Caki2 (cell line): ENCODE measurements around the gene STK11. TPM values are rescaled to one million over a fixed set of nuclear protein-coding genes. Genes with fewer than 3 reads are reported as not detected.
A peak's percentile ranks its signal among the peaks of the same experiment; 100 is the strongest.
"Not testable (repeated sequence)": the region's sequence is repeated elsewhere in the genome, so short reads cannot be mapped to it uniquely, and the experiment has no call there.

Source experiments
- DNase-seq: peaks from one replicate; pipeline ENCODE4 v3.0.0-alpha.2; 2015; ENCODE audit warnings: low read depth
- in situ Hi-C: cut with HindIII; loops from 2 replicates; pipeline ENCODE4 v1.10.0; 2016; ENCODE audit warnings: low sequenced_read_pairs, low pct_unique_long_range_greater_than_20kb, mixed read lengths
- total RNA-seq: library from RNA; depleted of rRNA; stranded (reverse); fragments of >200 nt; shearing (Covaris generic); gene quantifications from 2 replicates; pipeline ENCODE4 v1.2.3, GENCODE V29; 2014; ENCODE audit warnings: low replicate concordance

The STK11 gene
- total RNA-seq, 1 experiment from 2014 or later: 74.2 TPM

GRCh38 chr19:1189419-1189818 is 16.2 kb upstream of the STK11 start:
- in situ Hi-C loops: no loop called here
- peak; percentile 79 for DNase-seq

DNA sequence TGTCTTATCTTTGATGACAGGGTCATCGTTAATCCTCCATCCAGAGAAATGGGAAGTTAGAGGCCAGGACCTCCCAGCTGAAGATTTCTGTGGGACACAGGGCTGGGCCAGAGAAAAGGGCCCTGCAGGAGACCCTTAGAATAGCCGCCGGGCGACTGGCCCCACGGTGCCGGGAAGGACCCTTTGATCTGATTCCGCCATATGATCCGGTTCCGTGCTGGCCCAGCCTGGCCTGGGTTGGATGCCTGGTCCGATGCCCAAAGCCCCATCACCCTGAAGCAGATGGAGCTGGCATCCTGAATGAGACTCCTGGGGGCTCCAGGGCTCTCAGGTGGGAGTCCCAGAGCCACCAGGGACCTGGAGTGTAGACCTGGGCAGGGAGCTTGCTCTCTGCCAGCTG is 6.0 kb upstream of the STK11 start:
- no peak for DNase-seq
- in situ Hi-C loops: no loop called here

- DNase-seq, in situ Hi-C loops: not testable (repeated sequence)
These were observed 5.0 kb upstream of the STK11 start for GRCh38 chr19:1200614-1201013.

DNA sequence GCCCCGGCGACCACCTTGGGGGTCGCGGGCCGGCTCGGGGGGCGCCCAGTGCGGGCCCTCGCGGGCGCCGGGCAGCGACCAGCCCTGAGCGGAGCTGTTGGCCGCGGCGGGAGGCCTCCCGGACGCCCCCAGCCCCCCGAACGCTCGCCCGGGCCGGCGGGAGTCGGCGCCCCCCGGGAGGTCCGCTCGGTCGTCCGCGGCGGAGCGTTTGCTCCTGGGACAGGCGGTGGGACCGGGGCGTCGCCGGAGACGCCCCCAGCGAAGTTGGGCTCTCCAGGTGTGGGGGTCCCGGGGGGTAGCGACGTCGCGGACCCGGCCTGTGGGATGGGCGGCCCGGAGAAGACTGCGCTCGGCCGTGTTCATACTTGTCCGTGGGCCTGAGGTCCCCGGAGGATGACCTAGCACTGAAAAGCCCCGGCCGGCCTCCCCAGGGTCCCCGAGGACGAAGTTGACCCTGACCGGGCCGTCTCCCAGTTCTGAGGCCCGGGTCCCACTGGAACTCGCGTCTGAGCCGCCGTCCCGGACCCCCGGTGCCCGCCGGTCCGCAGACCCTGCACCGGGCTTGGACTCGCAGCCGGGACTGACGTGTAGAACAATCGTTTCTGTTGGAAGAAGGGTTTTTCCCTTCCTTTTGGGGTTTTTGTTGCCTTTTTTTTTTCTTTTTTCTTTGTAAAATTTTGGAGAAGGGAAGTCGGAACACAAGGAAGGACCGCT is 729 bp downstream of the STK11 start:
- in situ Hi-C loops: no loop called here
- DNase-seq: no peak

GRCh38 chr19:1206864-1207450 is 1.4 kb downstream of the STK11 start:
- in situ Hi-C loops: no loop called here
- DNase-seq: no peak

DNA sequence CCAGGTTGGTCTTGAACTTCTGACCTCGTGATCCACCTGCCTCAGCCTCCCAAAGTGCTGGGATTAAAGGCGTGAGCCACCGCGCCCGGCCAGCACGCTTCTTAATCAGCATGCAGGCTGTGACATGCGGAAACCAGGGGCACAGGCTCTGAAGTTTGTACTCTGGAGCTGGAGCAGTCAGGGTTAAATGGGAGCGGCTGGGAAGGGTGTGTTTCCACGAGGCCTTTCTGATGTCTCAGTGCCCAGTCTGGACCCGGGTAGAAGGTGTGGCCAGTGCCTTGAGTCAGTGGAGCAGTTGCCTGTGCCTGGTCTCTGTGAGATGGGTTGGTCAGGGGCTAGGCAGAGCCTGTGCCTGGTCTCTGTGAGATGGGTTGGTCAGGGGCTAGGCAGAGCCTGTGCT is 3.3 kb downstream of the STK11 start:
- in situ Hi-C loops, DNase-seq: not testable (repeated sequence)

DNA sequence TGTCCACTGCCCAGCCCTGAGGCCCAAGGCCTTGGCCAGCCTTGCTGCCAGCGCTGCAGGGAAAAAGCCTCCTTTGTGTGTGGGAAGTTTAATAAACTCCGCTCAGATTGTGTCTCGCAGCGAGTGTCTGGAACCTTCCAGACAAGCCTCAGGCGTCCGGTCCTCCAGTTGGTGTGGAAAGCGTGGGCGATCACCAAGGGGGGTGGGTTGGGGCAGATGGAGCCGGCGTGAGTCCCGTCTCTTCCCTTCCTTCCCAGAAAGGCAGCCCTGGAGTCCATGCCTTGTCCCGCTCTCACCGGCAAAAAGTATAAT is 4.6 kb downstream of the STK11 start:
- in situ Hi-C loops: no loop called here
- DNase-seq: no peak

DNA sequence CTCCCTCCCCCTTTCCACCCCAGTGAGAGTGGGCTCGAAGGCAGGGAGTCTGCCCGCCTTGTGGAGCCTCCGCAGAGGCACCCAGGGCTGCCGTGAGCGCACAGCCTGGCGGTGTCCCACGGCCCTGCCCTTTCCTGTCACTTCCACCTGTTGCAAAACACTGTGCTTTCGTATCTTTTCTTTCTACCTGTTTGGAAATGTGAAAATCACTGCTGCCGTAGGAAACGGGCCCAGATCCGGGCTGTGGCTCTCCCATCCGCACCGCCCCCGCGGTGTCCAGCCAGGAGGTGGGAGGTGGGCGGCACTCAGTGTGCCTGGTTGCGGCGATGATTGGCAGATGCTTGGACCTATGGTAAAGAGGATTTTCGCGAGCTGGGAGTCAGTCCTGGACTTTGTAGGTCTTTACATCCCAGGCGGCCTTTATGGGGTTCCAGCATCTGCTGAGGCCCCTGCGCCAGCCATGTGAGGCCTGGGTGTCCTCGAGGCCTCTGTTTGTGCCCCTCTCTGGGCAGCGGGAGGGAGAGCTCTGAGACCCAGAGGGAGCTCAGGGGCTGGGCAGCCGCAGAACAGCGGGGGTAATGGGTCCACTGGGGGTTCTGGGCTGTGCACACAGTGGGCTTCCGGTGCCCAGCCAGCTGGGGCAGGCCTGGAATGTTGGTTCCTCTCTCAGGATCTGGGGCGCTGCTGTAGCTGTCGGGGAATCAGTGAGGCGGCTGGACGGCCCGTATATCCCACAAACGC is 6.1 kb downstream of the STK11 start:
- in situ Hi-C loops: no loop called here
- no peak for DNase-seq

DNA sequence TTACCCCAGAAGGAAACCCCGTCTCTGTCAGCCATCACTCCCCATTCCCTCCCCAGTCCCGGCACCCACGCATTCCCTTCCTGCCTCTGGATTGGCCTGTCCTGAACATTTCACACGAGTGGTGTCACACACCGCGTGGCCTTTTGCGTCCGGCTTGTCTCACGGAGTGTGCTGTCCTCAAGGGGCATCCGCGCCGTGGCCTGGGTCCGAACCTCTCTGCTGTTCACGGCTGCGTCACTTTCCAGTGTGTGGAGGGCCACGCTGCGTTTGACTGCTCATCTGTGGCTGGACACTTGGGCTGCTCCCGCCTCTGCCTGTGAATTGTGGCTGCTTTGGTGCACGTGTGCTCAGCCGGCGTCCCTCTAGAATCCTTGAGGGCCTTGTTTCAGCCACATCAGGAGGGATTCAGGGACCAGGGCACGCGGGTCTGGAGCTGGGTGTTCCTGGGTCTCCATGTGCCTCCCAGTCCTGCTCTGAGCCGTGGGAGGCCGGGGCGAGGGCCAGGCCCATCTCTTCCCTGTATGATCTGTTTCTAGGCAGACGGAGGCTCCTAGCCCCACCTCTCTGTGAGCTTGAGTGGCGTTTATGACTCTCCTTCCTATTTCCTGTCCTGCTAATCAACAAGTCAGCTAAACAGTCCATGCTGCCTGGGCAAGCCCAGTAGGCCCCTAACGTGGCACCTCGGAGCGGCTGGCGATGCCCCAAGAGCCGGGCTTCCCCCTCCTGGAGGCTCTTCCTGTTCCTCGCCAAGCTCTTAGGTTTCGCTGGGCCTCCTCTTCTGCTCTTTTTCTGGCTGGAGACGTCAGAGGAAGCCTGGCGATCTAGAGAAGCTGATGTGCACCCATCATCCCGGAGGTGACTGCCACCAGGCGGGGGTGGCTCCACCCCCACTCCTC is 8.1 kb downstream of the STK11 start:
- DNase-seq: no peak

DNA sequence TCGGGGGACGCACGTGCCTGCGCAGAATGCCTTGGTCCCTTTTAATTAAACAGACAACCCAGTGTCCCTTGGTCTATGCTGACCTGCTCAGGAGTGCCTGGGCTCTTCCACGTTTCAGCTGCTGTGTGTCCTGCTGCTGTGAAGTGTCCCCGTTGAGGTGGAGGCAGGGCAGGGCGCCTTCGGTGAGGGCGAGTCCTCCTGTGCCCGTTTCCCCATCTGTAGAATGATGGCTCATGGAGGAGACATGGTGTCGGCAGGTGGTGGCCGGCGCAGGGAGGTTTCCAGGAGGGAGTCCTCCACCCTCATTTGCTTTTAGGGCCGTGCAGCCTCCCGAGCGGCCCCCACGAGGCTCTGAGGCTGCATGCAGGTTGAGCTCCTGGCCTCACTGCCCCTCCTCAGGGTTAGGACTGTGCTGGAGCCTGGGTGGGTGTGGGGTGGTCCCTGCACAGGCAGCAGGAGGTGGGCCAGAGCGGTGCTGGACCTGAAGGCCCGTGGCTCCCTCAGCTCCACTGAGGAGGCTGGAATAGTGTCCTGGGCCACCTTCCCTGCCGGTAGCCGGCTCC is 8.8 kb downstream of the STK11 start:
- DNase-seq: no peak
- in situ Hi-C loops: no loop called here

More for the DNA sequence above, 8.1 kb downstream of the STK11 start:
- in situ Hi-C loops: no loop called here

DNA sequence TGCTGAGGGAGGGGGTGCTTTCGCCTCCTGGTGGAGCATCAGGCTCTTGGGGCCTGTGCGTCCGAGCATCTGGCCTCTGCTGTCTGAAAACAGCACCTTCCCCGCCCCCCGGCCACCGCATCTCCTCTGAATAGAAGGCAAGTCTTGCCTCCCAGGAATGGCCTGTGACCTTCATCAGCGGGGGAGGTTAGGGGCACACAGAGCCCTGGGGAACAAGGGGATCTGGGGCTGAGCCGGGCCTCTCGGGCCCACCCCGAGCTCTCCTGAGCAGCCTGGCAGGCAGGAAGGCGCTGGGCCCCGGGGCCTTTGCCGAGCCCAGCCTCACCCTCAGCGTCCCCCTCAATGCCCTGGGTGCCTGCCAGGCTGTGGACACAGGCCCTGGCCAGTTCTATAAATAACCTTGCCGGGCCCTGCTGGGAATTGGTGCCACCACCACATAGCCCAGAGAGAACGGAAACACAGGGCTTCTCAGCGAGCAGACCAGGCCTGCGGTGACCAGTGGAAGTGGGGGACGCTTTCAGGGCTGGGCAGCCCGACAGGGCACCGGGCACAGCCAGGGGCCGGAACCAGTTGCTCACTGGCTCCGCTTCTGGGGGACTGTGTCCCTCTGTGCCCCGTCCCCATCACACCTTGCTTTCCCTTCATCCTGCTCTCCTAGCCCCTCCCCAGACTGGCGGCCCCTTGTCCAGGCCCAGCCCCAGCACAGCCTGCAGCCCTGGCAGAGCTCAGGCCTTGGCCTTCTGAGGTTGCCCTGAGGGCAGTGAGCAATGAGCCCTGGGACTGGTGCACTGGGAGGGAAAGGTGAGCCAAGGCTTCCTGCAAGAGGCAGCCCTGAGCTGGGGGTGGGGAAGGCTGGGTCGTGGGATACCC is 9.5 kb downstream of the STK11 start:
- in situ Hi-C loops: no loop called here
- DNase-seq: no peak

- in situ Hi-C loops: no loop called here
- DNase-seq: no peak
These were observed 11.2 kb downstream of the STK11 start for GRCh38 chr19:1216756-1217155.

- in situ Hi-C loops: no loop called here
- no peak for DNase-seq
These were observed 11.8 kb downstream of the STK11 start for GRCh38 chr19:1217366-1217765.

DNA sequence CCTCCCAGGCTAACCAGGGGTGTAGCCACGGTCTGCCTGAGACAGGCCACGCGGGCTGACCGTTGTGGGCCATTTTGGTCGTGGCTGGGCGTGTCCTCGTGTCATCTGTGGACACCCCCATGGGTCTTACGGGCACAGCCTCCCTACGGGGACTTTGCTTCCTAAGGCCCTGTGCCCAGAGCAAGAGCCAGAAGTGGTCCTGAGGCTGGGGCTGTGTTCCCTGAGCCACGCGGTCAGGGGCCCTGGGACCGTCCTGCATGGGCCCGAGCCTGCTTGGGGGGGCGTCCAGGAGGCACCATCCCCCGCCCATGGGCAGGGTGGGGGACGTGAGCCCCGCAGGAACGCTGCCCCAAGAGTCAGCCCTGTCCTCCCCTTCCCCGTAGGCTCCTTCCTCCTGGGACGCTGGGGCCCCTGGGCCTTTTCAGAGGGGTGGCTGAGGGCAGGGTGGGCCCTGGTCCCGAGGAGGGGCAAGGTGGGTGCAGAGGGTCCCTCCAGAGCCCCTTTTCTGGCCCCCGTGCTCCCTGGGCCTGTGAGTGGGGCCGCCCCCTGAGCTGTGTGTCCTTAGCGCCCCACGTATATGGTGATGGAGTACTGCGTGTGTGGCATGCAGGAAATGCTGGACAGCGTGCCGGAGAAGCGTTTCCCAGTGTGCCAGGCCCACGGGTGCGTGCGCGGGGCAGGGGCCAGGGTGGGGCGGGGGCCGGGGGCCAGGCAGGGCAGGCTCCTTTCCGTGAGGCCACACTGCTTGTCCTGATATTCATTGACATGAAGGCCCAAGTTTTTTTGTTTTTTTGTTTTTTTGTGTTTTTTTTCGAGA is 13.4 kb downstream of the STK11 start:
- DNase-seq: no peak
- in situ Hi-C loops: no loop called here

DNA sequence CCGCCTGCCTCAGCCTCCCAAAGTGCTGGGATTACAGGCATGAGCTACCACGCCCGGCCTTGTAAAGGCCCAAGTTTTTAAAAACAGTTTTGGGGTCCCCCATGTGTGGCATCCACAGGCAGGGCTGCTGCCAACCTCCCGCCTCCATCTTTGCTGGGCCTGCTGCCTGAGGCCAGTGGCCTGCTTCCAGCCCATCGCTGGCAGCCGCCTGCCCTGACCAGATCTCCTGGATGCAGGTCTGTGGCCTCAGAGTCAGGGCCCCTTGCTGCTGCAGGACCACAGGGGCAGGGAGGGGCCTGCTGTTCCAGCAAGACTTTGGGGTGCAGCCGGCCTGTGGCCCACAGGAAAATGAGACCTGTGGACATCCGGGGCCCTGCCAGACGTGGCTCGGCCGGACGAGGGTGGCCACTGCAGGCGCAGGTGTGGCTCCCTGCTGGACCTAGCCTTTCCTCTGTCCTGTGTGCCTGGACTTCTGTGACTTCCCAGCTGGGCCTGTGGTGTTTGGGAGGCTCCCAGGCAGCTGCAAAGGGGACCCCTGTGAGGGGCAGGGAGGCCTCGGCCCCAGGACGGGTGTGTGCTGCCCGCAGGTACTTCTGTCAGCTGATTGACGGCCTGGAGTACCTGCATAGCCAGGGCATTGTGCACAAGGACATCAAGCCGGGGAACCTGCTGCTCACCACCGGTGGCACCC is 14.4 kb downstream of the STK11 start:
- DNase-seq: no peak
- in situ Hi-C loops: no loop called here

GRCh38 chr19:1220477-1220930 is 14.9 kb downstream of the STK11 start:
- in situ Hi-C loops: no loop called here
- DNase-seq: no peak
